ENCODE measurements around the gene FOXO3. TPM values are rescaled to one million over a fixed set of nuclear protein-coding genes. Genes with fewer than 3 reads are reported as not detected.

FOXO3 gene
- total RNA-seq, 1 donor from 2014 or later, result 9.9 TPM

DNA sequence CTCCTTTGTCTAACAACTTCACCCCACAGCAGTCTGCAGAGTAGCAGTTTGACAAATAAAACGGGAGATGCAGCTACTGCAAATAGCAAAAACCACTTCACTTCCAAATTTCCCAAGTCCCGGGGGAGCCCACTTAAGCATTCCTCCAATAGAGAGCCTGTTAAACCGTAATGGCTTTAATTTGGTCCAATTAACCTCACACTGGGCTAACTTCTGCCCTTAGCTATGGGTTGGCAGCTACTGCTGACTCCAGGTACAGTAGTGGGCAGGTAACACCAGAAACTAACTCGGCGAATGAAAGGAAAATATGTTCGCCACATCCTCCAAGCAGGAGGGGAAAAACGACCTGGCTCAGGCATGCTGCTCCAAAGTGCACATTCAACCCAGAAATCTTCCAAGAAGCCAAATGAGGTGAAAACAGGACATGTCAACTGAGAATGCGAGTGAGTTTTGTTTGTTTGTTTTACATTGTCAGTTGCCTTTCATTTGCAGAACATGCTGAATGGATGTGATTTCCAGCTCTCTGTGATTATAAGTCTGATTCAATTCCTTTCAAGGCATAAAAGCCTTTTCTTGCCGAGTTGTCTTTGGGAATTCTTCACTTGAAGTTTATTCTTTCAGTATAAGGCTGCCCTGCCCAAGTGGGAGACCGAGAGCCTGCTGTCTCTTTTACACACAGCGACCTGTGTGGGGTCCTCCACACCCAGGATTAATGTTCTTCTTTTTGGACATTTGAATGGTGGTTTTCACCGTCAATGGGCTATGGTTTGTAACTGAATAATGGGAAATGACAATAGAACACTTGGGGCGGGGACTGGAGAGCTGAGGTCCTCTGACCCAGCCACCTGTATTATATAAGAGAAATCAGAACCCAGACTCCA is 170.2 kb downstream of the FOXO3 start:
- intact Hi-C loops (cut with micrococcal nuclease), result no loop called here

DNA sequence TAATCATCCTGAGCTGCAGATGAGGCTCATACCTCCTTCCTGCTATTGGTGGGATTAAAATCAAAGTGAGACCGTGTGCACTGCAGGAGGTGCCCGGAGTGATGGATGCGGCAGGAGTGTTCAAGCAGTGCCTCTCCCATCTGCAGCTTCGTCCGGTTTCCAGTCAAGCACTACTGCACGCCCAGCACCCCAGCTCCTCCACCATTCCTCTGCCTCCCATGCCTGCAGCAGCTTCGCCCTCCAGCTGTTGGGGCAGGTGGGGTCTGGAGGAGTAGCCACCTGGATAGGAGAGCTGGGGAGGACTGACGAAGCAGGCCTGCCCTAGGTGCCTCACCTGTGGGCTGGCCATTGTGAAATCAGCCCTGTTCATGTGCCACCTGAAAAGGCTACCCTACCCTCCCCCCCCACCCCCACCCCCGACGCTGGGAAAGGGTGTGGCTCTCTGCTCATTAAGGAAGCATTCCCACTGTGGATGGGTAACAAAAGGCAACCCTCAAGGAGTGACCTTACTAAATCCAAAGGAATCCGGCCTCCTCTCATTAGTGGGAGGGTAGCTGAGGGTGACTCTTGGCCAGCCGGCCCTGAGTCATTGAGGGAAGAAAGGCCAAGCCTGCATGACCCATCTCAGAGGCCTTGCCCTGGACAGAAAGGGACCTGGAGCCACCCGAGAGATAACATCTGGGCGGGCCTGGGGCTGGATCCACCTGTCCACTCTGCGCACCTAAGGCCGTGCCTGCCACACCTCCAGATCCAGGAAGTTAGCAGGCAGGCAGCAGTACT is 171.6 kb downstream of the FOXO3 start:
- intact Hi-C loops (cut with micrococcal nuclease), result no loop called here

DNA sequence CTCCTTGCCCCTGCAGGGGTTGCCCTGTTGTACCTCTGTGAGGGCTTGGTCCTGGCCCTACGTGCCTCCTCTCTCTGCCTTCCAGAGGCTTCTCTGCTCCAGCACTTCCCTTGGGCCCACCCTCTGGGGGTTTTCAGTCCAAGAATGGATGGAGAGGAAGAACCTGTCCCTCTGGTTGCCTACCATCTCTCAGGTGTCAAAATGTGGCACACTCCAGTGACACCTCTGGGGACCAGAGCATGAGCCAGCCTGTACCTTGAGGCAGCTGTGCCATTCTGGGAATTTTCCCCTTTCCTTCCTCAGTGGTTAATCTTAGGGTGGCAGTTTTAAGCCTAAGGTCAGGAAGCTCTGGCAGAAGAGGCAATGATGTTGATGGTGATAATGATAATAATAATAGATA is 172.3 kb downstream of the FOXO3 start:
- intact Hi-C loops (cut with micrococcal nuclease), result no loop called here

DNA sequence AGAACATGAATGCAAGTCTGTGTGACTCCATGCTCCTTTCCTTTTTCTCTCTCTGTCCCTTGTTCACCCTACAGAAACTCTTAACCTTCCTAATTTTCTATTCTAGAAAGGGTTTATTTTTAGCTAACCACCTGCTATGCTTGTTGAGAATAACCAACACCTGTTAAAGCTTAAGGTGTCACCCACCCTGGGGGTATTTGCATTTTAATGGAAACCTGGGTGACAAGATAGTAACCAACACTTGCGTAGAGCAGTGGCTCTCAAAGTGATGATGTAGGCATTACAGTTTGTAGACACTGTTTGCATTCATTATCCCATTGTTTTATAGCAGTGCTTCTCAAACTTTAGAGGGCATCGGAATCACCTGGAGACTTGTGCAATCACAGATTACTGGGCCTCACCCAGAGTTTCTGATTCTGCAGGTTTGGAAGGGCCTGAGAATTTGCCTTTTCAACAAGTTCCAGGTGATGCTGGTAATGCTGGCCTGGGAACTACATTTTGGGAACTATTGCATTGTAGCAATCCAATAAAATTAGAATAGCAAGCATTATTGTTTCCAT is 173.1 kb downstream of the FOXO3 start:
- intact Hi-C loops (cut with micrococcal nuclease), result no loop called here
